Measurements from ENCODE around the gene TOP2B.

The TOP2B gene, protein sequence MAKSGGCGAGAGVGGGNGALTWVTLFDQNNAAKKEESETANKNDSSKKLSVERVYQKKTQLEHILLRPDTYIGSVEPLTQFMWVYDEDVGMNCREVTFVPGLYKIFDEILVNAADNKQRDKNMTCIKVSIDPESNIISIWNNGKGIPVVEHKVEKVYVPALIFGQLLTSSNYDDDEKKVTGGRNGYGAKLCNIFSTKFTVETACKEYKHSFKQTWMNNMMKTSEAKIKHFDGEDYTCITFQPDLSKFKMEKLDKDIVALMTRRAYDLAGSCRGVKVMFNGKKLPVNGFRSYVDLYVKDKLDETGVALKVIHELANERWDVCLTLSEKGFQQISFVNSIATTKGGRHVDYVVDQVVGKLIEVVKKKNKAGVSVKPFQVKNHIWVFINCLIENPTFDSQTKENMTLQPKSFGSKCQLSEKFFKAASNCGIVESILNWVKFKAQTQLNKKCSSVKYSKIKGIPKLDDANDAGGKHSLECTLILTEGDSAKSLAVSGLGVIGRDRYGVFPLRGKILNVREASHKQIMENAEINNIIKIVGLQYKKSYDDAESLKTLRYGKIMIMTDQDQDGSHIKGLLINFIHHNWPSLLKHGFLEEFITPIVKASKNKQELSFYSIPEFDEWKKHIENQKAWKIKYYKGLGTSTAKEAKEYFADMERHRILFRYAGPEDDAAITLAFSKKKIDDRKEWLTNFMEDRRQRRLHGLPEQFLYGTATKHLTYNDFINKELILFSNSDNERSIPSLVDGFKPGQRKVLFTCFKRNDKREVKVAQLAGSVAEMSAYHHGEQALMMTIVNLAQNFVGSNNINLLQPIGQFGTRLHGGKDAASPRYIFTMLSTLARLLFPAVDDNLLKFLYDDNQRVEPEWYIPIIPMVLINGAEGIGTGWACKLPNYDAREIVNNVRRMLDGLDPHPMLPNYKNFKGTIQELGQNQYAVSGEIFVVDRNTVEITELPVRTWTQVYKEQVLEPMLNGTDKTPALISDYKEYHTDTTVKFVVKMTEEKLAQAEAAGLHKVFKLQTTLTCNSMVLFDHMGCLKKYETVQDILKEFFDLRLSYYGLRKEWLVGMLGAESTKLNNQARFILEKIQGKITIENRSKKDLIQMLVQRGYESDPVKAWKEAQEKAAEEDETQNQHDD (N-terminal part only)

DNA sequence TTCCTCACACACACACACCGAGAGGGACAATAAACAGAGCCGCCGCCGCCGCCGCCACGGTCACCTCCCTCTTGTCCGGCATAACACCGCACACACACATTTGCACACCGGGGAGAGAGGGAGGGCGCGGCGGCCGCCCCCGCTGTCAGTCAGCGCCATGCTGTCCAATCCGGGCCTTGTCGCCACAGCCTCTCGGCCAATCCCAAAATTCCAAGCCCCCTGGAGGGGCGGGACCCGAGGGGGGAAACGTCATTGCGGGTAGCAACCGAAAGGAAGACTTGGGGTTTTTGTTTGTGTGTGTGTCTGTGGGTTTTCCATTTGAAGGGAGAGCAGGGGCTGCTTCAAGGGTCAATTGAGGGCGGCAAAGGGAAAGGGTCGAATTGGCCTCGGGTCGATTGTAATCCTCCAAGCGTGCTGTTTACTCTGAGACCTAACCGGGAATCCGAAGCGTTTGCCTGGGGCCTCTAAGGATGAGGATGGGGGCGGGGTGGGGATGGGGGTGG lies at the start of gene TOP2B:
TOP2B (minus strand) TSS at position 96 of the 503 bp plus-strand sequence. CDS start 610 bp downstream, outside the sequence.
- DNase-seq = peak; percentile 65

DNA sequence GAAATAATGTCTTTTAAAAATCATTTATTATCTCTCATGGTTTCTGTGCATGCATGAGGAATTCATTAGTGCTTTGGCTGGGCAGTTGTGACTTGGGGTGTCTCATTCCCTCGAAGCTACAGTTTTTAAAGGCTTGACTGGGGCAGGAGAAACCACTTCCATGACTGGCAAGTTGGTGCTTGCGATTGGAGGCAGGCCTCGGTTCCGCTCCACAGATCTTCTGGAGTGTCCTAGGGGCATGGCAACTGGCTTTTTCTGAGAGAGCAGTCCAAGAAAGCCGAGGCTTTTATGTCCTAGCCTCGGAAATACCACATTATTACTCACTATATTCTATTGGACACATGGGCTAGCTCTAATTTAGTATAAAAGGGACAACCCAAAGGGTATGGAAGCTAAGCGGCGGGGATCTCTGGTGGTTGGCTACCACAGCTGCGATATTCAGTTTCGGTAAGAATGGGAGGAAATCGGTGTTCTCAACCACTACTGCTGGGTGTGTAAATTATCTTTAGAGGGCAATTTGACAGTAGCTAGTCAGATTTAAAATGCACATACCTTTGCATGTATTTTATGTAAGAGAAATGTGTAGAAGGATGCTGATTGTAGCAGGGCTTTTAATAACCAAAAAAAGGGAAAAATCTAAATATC lies 48.8 kb upstream of the TOP2B start:
- DNase-seq = no peak

DNA sequence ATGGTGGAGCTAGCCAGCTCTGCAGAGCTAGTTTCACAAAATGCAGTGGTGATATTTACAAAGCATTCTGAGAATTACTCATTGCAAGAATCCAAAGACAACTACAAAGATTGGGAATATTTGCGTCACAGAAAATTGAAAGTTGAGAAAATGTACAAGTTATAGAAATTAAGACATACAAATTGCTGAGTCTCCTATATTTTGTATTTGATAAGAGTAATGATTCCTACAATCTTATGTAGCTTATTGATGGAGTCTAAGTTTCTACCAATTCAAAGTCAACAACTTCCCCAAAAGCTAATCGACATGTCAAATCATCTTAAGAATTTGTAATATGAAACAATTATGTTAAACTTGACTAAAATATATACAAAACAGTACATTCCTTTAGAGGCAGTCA lies 46.4 kb upstream of the TOP2B start:
- no peak for DNase-seq

DNA sequence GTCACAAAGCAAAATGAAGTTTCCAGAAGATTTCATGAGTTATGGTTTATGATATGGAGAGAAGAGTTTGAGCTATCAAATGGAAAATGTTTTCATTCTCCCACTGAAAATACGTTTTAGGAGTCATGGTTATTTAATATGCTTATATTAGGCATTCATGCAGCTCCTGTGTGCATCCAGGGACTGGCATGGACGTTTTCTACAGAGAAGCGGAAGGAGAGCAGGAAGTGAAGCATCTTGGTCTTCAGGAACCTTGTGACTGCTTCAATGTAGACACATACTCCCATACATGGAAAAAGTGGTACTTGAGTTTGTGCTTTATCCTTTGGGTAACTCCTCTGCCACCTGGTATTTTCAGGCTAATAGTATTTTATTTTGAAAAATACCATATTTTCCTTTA lies 43.3 kb upstream of the TOP2B start:
- DNase-seq = no peak

DNA sequence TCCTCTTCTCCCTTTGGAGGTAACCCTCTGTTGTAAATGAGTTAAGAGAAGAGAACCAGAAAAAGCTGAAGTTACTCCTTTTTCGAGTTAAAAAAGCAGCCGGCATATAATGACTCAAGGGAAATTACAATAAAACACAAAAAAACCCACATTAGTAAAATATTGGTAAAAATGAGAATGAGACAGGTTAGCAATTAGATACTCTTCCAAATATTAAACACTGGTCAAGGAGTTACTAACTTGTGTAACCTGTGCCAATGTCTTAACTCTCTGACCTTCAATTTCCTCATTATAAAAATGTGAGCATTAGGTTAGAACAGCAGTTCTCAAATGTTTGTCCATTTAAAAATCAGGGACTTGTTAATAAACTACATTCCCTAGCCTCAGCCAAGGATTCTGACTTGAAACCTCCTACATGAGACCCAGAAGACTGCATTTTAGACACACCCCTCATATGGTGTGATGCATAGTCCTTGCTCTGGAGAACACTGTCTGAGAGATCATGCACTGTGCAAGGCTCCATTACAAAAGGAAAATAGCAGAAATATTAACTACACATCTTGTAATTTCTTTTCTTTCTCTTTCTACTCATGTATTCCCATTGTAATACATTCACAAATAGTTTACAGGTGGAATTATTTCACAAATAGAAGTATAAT lies 42.7 kb upstream of the TOP2B start:
- DNase-seq = no peak

DNA sequence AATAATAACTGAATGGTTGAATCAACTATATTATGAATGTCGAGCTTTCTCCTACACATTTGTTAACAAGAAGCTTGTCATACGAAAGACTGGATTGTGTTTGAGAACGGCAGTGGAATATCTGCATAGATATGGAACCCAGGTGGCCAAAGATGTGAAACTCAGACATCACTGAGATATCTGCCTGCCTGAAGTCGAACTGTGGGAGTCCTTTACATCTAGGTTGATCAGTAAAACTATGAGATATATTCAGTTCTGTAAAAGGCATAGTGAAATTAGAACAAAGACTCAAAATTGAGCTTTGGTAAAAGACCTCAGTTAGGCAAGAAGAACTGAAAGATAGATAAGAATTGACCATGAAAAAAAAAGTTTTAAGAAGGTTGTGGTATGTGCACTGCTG lies 41.5 kb upstream of the TOP2B start:
- DNase-seq = no peak

DNA sequence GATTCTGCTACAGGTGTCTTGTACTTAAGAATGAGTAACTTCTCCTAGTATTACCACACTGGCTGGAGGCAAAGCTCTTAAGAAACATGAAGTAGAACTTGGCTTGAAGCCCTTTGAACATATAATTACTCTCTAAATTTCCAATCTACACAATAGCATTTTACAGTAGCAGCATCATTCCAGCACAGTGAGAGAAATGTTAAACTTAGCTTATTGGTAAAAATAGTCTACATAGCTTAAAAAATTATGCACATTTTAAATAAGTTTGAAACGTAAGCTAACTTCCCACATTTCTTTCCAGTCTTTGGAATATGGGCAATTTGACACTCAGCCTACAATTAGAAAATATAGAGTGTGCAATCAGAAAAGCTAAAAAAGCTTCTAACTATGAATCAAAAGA lies 32.8 kb upstream of the TOP2B start:
- DNase-seq = no peak

DNA sequence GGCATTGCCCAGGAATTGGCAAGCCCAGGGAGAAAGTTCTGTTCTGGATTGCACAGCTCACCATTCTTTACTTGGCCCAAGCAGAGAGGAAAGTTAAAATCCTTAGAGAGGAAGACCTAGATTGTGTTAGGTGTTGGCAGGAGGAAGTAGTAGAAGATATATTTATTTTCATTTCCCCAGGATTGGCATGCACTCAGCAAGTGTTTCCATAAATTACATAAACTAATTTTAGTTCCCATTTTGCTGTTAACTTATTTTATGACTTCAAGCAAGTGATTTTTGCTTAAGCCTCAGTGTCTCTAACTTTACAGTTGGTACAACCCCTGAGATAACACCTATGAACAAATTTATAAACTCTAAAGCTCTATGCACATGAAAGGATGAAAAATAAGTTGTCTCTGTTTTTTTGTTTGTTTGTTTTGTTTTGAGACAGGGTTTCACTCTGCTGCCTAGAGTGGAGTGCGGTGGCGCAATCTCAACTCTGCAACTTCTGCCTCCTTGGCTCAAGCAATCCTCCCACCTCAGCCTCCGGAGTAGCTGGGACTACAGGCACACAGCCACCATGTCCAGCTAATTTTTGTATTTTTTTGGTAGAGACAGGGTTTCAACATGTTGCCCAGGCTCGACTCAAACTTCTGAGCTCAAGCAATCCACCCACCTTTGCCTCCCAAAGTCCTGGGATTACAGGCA lies 31.2 kb upstream of the TOP2B start:
- no peak for DNase-seq

DNA sequence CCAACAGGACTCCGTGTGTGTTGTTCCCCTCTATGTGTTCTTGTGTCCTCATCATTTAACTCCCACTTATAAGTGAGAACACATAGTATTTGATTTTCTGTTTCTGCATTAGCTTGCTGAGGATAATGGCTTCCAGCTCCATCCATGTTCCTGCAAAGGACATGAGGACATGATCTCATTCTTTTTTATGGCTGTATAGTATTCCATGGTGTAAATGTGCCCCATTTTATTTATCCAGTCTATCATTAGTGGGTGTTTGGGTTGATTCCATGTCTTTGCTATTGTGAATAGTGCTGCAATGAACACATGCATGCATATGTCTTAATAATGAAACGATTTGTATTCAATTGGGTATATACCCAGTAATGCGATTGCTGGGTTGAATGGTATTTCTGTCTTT lies 28.5 kb upstream of the TOP2B start:
- DNase-seq = no peak

DNA sequence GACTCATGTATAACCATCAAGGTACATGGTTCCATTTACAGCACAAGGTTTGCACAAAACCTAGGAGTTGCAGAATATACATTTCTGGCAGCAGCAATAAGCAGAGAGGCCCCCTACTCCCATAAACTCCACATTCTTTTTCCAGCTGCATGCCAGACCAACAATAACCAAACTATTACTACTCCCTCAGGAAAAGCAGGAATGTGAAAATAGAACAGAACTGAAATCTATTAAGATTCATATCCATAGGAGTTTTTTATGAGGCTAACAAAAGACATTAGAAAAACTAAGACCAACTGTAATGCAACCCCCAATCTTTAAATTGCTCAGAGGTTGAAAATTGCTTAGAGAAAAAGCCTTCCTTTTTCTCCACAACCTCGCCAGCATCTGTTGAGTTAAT lies 27.6 kb upstream of the TOP2B start:
- DNase-seq = no peak

DNA sequence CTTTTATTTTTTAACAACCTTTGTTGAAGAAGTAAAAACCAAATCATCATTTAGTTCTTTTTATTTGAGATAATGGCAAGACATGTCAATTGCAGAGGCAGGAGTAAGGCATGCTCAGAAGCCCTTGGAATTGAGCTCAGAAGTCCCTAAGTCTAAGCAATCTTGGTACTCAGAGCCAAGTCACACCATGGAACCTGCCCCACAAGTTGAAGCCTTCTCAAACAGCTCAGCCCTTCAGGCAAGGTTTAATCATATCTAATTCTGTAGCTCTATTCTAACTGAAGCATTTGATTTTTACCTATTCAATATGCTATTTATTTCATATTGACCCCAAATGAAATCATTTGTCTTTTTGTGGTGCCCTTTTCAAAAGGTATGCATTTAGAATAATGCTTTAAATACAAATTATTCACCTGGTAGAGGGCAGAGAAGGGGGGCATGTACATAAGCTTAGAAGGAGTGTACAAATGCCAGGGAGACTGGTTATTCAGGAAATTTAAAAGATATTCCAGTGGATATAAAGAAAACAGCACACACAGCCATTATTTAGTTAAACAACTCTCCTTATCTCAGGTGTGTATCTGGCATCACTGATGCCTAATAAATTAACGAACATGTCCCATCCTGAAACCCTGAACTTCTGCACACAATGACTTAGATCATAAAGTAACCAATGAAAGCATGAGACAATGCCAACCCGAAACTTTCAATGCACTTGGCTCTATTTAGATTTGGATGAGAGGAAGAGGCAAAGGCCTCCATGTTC lies 26.2 kb upstream of the TOP2B start:
- no peak for DNase-seq

DNA sequence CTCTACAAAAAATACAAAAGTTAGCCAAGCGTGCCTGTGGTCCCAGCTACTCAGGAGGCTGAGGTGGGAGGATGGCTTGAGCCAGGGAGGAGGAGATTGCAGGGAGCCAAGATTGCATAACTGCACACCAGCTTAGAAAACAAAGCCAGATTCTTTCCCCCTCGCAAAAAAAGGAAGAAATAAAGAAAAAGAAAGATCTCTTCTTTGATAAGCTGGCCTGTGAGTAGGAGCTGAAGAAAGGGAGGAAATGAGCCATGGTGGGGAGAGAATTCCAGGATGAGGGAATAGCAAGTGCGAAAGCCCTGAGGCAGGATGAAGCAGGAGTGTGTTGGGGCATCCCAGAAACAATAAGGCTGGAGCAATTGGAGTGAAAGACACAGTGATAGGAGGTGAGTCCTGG lies 24.5 kb upstream of the TOP2B start:
- no peak for DNase-seq

DNA sequence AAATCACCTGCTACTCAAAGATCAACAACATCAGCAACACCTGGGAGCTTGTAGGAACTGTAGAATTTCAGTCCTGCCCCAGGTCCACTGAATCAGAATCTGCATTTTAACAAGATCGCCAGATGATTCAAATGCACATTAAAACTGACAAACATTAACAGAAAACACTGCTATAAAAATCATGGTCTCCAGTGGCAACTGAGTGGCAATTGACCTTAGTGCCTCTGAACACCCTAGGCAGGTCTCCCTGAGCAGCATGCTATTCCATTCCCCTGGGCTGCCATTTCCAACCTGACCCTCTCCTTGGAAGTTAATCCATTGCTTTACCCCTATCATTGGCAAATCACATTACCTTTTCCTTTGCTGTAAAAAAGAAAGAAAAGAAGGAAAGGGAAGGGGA lies 23.0 kb upstream of the TOP2B start:
- no peak for DNase-seq

DNA sequence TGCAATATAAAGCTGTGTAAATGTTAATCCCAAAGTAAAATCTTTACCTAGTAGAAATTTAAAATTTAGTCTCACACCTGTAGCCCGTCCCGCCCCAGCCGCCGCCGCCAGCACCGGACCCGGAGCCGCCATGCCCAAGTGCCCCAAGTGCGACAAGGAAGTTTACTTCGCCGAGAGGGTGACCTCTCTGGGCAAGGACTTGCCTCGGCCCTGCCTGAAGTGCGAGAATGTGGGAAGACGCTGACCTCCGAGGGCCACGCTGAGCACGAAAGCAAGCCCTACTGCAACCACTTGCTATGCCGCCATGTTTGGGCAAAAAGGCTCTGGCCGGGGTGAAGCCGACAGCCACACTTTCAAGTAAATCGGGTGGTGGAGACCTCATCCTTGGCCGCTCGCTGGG lies 22.1 kb upstream of the TOP2B start:
- no peak for DNase-seq

DNA sequence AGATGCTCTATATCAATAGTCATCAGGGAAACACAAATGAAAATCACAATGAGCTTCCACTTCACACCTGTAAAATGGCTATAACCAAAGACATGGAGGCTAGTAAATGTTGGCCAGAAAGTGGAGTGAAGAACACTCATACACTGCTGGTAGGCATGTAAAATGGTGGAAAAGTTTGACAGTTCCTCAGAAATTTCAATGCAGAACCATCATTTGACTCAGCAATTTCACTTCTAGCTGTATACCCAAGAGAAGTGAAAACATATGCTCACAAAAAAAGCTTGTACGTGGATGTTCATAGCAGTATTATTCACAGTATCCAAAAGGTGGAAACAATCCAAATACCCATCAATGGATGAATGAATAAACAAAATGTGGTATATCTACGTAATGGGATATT lies 19.2 kb upstream of the TOP2B start:
- no peak for DNase-seq

DNA sequence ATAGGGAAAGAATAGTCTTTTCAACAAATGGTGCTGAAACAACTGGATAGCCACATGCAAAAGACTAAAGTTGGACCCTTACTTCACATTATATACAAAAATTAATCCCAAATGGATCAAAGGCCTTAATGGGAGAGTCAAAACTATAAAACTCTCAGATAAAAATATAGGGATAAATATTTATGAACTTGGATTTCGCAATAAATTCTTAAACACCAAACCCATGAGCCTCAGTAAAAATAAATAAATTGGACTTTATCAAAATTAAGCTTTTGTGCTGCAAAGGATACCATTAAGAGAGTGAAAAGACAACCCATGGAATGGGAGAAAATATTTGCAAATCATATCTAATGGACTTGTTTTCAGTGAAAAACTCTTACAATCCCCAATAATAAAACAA lies 18.7 kb upstream of the TOP2B start:
- DNase-seq = no peak

DNA sequence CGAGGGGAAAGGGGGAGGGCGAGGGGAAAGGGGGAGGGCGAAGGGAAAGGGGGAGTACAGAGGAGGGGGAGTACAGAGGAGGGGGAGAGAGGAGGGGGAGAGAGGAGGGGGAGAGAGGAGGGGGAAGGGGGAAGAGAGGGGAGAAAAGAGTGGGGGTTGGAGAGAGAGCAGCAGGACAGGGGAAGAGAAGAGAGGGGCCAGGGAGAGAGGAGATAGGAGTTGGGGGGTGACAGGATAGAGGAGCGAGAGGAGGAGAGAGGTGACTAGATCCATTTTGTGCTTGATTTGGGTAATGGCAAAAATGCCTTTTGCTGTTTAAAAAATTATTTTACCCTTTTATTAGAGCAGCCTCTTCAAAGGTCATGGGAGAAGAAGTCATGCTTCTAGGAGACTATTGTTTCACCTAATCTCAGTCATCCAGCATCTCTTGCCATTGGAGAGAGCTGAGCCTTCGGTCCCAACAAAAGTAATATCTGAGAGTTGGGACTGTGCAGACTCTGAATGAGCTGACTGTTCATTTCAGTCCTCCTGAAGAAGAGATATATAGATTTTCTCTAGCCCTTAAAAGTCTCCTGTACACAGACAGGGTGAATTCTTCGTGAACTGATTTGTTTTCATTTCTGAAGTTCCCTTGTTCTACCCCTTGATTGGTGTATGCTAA lies 15.1 kb upstream of the TOP2B start:
- no peak for DNase-seq

DNA sequence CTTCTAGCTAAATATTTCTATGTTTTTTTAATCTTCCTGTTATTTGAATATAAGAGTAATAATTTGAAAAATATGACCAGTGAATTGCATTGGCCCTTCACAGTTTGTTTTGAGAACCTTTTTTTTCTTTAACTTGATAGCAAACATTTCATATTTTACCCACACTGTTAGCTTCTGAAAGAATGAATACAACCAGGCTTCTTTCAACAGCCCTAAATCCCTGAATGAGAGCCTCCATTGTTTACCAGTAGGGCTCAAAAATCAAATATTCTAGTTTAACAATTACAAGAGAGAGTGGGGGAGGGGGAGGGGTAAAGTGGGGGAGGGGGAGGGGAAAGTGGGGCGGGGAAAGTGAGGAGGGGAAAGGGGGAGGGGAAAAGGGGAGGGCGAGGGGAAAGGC lies 14.5 kb upstream of the TOP2B start:
- no peak for DNase-seq

DNA sequence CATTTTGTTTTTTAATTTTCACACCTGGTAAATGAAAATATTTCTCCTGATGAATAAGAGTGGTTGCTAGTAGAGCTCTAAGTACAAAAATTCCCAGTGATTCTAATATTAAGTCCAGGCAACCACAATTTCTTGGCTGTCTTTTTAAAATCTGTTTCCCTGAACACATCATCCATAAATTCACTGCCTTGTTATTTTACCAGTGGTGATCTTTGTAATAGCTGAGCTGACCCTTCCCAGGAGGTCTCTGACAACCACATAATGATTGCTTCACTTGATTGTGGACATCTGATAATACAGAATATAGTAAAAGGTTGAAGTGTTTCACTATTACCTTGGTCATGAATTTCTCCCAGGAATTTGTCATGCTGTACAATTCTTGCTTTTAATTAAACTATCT lies 13.9 kb upstream of the TOP2B start:
- DNase-seq = no peak

DNA sequence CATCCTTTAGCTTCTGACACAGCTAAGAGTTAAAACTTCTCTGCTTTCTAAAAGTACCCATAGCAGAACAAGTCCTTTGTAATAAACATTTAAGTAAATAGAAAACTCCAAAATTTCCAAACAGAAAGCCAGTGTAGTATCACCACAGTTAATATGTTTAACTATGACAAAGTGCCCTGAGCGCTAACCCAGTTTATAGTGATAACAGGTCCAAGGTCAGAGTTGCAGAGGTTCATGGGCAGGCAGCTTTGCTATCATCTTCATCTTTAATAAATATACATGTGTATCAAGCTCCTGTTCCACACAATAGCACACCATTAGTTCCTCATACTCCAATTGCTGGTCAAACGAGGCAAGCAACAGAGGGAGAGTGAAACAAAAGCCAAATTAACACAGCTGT lies 12.4 kb upstream of the TOP2B start:
- no peak for DNase-seq

Measured in NCI-H510A treated with DMSO at 0.1 percent for 48 hours (cell line).